Duodenal mucosa (tissue), 2 donors: ENCODE data around the gene PGA3.
"Not testable (repeated sequence)": the region's sequence is repeated elsewhere in the genome, so short reads cannot be mapped to it uniquely, and the experiment has no call there.

Experiments
- H3K27ac ChIP-seq: one replicate; pipeline ENCODE4 v1.7.0; 2013; ENCODE audit warnings: low read depth, low read length
- H3K27me3 ChIP-seq, 2 donors: one replicate each; pipeline ENCODE4 v1.7.0; 2013; ENCODE audit warnings: low read length in 2 of 2, control low read depth in 1 of 2; ENCODE audit not compliant: insufficient read depth in 2 of 2, control insufficient read depth in 1 of 2
- H3K36me3 ChIP-seq, 2 donors: one replicate each; pipeline ENCODE4 v1.7.0; 2013; ENCODE audit warnings: low read length in 2 of 2, control low read depth in 1 of 2; ENCODE audit not compliant: insufficient read depth in 2 of 2, control insufficient read depth in 1 of 2
- H3K4me1 ChIP-seq, 2 donors: one replicate each; pipeline ENCODE4 v1.7.0; 2013; ENCODE audit warnings: low read length in 2 of 2, control low read depth in 1 of 2; ENCODE audit not compliant: insufficient read depth in 2 of 2, control insufficient read depth in 1 of 2
- H3K4me3 ChIP-seq, 2 donors: one replicate each; pipeline ENCODE4 v1.7.0; 2013; ENCODE audit warnings: low read length in 2 of 2, low read depth in 1 of 2
- H3K9ac ChIP-seq, 2 donors: one replicate each; pipeline ENCODE4 v1.7.0; 2013; ENCODE audit warnings: low read length in 2 of 2, low read depth in 1 of 2
- H3K9me3 ChIP-seq, 2 donors: one replicate each; pipeline ENCODE4 v1.7.0; 2013; ENCODE audit warnings: low read length in 2 of 2, control low read depth in 1 of 2; ENCODE audit not compliant: control insufficient read depth in 1 of 2

PGA3 gene

DNA sequence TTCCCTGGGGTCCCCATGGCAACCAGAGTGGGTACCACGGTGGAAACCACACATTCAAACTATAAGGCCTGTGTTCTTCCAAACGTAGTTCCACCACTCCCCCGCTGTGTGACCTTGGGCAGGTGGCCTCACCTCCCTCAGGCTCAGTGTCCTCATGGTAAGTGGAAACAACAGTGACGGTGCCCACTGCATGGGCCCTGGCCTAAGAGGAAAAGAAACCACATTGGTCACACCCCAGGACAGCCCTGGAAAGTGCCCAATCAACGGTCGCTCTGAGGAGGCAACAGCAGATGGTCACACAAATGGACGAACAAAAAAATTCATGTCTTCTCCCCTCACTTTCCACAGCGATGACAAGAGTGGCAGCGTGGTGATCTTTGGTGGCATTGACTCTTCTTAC is 44.8 kb downstream of the PGA3 start:
- H3K27ac ChIP-seq, H3K27me3 ChIP-seq, H3K9ac ChIP-seq, H3K4me3 ChIP-seq, H3K9me3 ChIP-seq, H3K4me1 ChIP-seq, H3K36me3 ChIP-seq: not testable (repeated sequence)

DNA sequence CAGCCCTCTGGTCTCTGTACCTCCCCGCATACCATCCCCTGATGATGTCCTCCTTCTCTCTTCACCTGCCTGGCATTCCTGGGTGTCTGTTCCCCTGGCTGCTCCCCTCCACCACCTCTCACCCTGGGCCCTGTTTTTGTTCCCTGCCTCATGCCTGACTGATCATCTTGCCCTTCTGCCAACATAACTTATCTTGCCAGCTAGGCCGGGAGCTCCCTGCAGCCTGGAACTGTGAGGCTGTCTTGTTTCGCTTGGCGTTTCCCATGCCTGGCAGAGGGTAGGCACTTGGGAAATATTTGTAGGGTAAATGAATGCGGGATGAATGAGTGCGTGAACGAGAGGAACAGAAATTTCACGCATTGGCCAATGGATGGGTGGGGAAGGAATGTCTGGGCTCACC is 45.9 kb downstream of the PGA3 start:
- H3K4me3 ChIP-seq, H3K9ac ChIP-seq, H3K4me1 ChIP-seq, H3K27me3 ChIP-seq, H3K9me3 ChIP-seq, H3K27ac ChIP-seq, H3K36me3 ChIP-seq: not testable (repeated sequence)

DNA sequence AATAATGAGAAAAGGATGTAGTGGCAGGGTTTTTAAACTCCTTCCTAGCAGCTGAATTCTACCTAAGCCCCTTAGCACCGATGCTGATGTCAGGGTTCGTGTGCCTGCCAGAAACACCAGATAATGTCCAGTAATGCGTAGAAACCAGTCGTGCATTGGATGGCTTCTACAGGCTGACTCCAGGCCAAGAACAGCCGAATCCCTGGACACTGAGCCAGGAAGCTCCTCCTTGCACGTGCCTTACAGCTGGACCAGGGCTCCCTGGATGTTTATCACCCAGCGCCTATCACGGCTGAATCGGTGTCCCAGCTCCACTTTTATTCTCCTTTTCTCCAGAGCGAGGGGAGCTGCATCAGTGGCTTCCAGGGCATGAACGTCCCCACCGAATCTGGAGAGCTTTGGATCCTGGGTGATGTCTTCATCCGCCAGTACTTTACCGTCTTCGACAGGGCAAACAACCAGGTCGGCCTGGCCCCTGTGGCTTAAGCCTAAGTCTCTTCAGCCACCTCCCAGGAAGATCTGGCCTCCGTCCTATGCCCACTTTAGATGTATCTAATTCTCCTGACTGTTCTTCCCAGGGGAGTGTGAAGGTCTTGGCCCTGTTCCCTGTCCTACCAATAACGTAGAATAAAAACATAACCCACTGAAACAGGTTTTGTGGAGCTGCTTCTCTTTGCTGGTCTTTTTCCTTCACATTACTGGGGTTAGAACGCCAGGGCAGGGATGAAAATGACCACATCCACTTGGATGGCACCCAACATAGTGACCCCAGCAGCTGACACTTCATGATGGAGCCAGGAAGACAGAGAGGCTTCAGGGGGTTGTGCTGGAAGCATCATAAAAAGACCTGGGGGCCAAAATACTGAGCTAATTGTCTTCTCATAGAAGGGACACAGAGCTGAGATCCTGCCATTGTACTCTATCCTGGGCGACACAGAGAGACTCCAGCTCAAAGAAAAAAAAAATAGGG is 47.8 kb downstream of the PGA3 start:
- H3K4me3 ChIP-seq, H3K36me3 ChIP-seq, H3K4me1 ChIP-seq, H3K27me3 ChIP-seq, H3K9me3 ChIP-seq, H3K9ac ChIP-seq, H3K27ac ChIP-seq: not testable (repeated sequence)

DNA sequence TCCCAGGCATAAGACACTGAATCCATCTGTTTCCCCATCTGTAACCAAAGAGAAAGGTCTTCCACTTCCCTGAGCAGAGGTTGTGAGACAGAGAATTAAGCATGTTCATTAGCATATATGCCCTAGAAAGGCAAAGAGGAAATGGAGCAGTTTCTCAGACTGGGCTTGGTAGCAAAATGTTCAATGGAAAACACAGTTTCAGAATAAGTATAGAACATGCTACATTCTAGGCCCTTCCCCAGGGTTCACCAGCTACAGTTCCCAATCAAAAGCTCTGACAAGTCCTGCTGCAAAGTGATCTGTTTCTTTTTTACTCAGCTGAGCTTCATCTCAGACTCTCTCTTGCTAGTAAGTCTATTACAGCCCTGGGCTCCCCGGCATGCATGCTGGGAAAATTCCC is 49.0 kb downstream of the PGA3 start:
- not testable (repeated sequence) for H3K4me1 ChIP-seq, H3K4me3 ChIP-seq, H3K27ac ChIP-seq, H3K36me3 ChIP-seq, H3K9ac ChIP-seq, H3K27me3 ChIP-seq, H3K9me3 ChIP-seq

DNA sequence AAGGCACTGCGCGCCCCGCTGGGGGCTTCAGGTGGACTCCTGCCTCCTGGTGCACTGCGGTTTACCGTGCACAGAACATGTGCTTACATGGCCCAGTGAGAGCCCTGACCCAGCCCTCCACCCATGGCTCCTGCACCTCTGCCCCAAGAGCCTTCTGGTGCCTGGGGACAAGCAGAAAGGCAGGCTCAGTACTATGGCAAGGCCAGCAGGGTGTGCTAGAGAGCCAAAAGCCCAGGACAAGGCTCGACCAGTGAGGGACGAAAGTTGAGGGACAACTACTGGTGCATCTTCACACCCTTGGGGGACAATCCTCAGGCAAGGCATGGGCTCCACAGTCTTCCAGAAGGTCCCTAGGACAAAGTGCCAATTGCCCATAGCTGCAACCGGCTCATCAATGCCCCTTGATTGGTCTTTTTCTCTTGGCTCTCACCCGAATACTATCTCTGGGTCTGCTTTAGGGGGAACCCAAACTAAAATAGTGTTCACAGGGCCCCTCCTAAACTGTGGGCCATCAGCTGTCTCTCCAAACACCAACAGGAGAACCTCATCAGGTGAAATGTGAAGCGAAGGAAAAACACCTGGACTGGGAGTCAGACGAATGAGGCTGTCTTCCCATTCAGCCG is 51.2 kb downstream of the PGA3 start:
- H3K27ac ChIP-seq: no peak overlapping the region
- no peaks in the 10 kb centered on the region for H3K4me1 ChIP-seq
- H3K9me3 ChIP-seq: no peaks in the 10 kb centered on the region
- H3K9ac ChIP-seq: no peak overlapping the region
- H3K36me3 ChIP-seq: no peaks in the 10 kb centered on the region
- H3K4me3 ChIP-seq: no peak overlapping the region
- H3K27me3 ChIP-seq: no peaks in the 10 kb centered on the region

DNA sequence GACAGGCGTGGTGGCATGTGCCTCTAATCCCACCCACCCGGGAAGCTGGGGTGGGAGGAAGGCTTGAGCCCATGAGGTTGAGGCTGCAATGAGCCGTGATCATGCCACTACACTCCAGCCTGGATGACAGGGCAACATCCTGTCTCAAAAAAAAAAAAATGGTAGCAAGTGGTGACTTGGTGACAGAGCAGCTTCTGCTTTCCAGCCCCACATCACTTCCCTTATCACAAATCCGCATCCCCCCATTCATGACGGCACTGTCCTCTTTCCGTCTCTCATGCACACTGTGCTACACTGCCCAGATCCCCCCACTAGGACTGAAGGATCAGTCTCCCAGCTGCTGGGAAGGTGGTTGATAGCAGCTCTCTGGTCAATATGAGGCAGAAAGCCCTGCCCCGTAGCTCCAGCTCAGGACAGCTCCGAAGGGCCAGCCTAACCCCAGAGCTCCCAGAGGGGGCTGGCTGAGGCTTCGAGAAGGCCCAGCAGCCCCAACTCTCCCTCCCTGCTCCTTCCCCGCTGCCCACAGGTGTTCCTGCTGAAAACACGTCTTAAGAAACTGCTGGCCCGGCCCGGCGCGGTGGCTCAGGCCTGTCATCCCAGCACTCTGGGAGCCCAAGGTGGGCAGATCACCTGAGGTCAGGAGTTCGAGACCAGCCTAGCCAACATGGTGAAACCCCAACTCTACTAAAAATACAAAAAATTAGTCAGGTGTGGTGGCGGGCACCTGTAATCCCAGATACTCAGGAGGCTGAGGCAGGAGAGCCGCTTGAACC is 53.6 kb downstream of the PGA3 start:
- Histone ChIP-seq H3K9ac (no peak overlapping the region), H3K9me3 (no peaks in the 10 kb centered on the region), H3K36me3 (no peaks in the 10 kb centered on the region)

DNA sequence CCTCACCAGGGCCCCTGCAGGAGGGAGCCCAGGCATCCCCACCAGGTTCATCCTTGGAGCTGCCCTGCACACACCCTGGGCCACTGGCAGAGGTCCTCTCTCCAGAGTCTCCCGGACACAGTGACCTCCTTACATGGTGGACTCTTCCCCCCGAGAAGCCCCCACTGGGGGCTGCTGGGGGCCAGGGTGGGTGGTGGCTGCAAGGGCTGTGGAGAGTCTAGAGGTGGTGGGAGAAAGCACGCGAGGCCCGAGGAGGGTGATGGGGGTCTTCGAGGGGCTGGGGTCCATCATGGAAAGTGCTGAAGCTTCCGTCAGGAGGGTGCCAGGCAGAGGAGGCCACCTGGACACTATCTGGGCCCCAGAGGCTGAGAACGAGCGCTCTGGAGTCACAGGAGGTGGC is 55.2 kb downstream of the PGA3 start:
- no peak overlapping the region for H3K27ac ChIP-seq
- no peaks in the 10 kb centered on the region for H3K36me3 ChIP-seq
- no peak overlapping the region for H3K9ac ChIP-seq
- H3K4me3 ChIP-seq: no peak overlapping the region
- H3K9me3 ChIP-seq: no peaks in the 10 kb centered on the region
- H3K27me3 ChIP-seq: no peaks in the 10 kb centered on the region
- H3K4me1 ChIP-seq: no peaks in the 10 kb centered on the region

More for the DNA sequence above, 53.6 kb downstream of the PGA3 start:
- no peak overlapping the region for H3K27ac ChIP-seq
- no peak overlapping the region for H3K4me3 ChIP-seq
- H3K4me1 ChIP-seq: no peaks in the 10 kb centered on the region
- no peaks in the 10 kb centered on the region for H3K27me3 ChIP-seq

DNA sequence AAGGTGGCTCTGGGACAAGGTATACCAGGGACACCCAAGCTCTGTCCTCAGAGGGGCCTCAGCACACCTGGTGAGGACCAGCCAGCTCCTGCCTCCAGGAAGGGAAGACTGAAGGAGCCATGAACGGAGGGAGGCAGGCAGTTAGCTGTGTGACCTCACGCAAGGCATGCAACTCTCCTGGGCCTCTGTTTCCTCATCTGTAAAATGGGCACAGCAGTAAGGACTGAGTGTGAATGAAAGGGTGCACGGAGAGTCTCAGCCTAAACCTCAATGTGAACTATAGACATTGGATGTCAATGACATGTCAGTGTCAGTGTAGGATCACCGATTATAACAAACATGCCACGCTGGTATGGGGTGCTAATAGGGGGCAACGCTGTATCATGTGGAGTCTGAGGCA is 56.0 kb downstream of the PGA3 start:
- Histone ChIP-seq H3K9me3 (no peaks in the 10 kb centered on the region), H3K36me3 (no peaks in the 10 kb centered on the region), H3K4me3 (no peak overlapping the region), H3K27me3 (no peaks in the 10 kb centered on the region), H3K27ac (no peak overlapping the region), H3K9ac (no peak overlapping the region), H3K4me1 (peaks cover 1% of the 10 kb centered on the region in 2 donors)
